ENCODE measurements around the gene RAMACL. TPM values are rescaled to one million over a fixed set of nuclear protein-coding genes. Genes with fewer than 3 reads are reported as not detected.

The RAMACL gene
- total RNA-seq, 1 donor from 2014 or later, result 6.6 TPM

DNA sequence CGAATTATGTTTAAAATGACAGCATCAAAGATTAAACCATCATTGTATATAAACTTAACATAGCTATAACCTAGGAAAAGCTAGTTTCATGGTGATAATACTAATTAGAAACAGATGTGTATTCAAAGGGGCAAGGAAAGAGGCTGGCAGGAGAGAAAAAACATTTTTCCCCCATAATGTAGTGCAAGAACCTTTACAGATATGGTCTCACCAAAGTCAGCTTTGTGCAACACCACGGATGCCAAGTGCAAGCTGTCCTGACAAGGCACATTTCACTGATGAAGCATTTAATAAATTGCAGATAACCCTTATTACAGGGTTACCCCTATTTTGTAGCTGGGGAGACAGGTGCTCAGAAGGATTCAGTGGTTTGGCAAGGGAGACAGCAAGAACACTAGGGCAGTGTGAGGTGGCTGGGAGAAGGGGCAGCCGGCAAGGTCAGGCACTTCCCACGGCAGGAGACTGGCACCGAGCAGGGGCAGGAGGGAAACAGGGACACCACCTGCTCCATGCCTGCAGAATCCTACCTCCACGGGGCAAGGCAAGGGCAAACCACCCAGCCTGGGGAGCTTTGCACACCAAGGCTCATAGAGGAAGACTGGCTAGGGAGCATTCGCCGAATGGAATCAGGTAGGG lies 34.1 kb upstream of the RAMACL start:
- H3K27ac ChIP-seq, result peak overlapping the region; percentile 74

GRCh38 chr6:166619912-166620311 lies 33.4 kb upstream of the RAMACL start:
- Histone ChIP-seq H3K4me3 (no peak overlapping the region), H3K4me1 (peaks cover 89% of the 10 kb centered on the region), H3K36me3 (peaks cover 16% of the 10 kb centered on the region), H3K27me3 (ENCODE audit: low read depth) (no peaks in the 10 kb centered on the region), H3K9me3 (no peaks in the 10 kb centered on the region), H3K27ac (peak overlapping the region; percentile 79)
- ATAC-seq (peak; percentile 73 to 82), DNase-seq (peak; percentile 64)
- TF ChIP-seq, protein P1, sequence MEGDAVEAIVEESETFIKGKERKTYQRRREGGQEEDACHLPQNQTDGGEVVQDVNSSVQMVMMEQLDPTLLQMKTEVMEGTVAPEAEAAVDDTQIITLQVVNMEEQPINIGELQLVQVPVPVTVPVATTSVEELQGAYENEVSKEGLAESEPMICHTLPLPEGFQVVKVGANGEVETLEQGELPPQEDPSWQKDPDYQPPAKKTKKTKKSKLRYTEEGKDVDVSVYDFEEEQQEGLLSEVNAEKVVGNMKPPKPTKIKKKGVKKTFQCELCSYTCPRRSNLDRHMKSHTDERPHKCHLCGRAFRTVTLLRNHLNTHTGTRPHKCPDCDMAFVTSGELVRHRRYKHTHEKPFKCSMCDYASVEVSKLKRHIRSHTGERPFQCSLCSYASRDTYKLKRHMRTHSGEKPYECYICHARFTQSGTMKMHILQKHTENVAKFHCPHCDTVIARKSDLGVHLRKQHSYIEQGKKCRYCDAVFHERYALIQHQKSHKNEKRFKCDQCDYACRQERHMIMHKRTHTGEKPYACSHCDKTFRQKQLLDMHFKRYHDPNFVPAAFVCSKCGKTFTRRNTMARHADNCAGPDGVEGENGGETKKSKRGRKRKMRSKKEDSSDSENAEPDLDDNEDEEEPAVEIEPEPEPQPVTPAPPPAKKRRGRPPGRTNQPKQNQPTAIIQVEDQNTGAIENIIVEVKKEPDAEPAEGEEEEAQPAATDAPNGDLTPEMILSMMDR (IDR thresholded peaks at IDR 0.05), result no peak
- intact Hi-C loops (cut with DNase I), result loop anchor here (10.0 kb wide), 1 partner anchor 65 kb away; no protein-coding TSS in a partner anchor

More for the DNA sequence above, 34.1 kb upstream of the RAMACL start:
- peaks cover 87% of the 10 kb centered on the region for H3K4me1 ChIP-seq
- no peak overlapping the region for H3K4me3 ChIP-seq
- DNase-seq (no peak), ATAC-seq (no peak)
- no peaks in the 10 kb centered on the region for H3K9me3 ChIP-seq
- intact Hi-C loops (cut with DNase I), result loop anchor here (10.0 kb wide), 1 partner anchor 66 kb away; no protein-coding TSS in a partner anchor
- TF ChIP-seq, protein P1 (IDR thresholded peaks at IDR 0.05), result no peak
- H3K27me3 ChIP-seq (ENCODE audit: low read depth), result no peaks in the 10 kb centered on the region
- H3K36me3 ChIP-seq, result peaks cover 16% of the 10 kb centered on the region

- TF ChIP-seq, protein P1 (IDR thresholded peaks at IDR 0.05), result no peak
- Histone ChIP-seq H3K27me3 (ENCODE audit: low read depth) (no peaks in the 10 kb centered on the region), H3K36me3 (peaks cover 16% of the 10 kb centered on the region), H3K4me1 (peaks cover 89% of the 10 kb centered on the region), H3K4me3 (no peak overlapping the region), H3K9me3 (no peaks in the 10 kb centered on the region), H3K27ac (peak overlapping the region; percentile 79)
- DNase-seq (no peak), ATAC-seq (no peak)
- intact Hi-C loops (cut with DNase I), result no loop called here
Measured at GRCh38 chr6:166618866-166619761, 32.6 kb upstream of the RAMACL start.

- ATAC-seq, result no peak
- intact Hi-C loops (cut with DNase I), result no loop called here
- Histone ChIP-seq H3K4me1 (peaks cover 88% of the 10 kb centered on the region), H3K27ac (peak overlapping the region; percentile 79), H3K27me3 (ENCODE audit: low read depth) (no peaks in the 10 kb centered on the region), H3K4me3 (no peak overlapping the region), H3K36me3 (peaks cover 16% of the 10 kb centered on the region), H3K9me3 (no peaks in the 10 kb centered on the region)
- DNase-seq, result no peak
- TF ChIP-seq, protein P1 (IDR thresholded peaks at IDR 0.05), result no peak
Measured at GRCh38 chr6:166618251-166618650, 31.8 kb upstream of the RAMACL start.

DNA sequence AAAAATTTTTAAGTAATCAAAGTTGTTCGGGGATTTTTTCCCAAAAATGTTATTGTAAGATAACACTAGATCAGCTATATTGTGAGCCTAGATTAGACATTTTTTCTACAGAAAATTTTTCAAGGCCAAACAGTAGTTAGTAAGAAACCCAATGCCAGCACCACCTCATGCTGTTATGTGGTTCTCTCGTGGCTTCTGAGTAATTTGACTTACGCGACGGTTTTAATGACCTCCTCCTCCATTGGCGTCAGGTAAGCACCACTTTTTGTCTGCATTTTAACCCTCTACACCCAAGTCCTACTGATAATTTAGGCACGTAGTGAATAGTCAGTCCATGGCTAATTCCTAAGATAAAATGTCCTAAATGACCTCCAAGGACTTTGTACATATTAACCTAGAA lies 30.9 kb upstream of the RAMACL start:
- Histone ChIP-seq H3K36me3 (peaks cover 16% of the 10 kb centered on the region), H3K4me1 (peaks cover 89% of the 10 kb centered on the region), H3K4me3 (no peak overlapping the region), H3K27me3 (ENCODE audit: low read depth) (no peaks in the 10 kb centered on the region), H3K27ac (no peak overlapping the region), H3K9me3 (no peaks in the 10 kb centered on the region)
- TF ChIP-seq, protein P1 (IDR thresholded peaks at IDR 0.05), result no peak
- ATAC-seq (no peak), DNase-seq (no peak)
- intact Hi-C loops (cut with DNase I), result no loop called here
